ENCODE measurements around the gene RBX1.

DNA sequence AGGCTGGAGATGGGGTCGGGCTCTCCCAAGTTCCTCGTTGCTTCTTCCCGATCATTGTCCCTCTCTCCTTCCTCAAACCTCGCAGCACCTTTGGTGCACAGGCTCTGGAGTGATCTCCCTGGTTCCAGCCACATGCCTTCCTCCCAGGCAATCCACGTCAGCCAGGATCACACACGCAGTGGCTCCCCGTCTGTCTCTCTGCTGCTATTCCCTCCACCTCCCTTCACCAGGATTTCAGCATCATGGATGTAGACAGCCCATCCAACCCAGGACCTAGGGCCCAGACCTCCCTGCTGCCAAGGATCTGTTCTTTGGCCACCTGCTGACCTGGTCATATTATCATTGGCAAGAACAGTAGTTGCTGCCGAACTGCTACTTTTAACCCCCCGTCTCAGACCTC lies 40.1 kb downstream of the RBX1 start:
- TF ChIP-seq POLR2A (IDR thresholded peaks at IDR 0.05) = no peak
- no peak for TF ChIP-seq CTCF (IDR thresholded peaks at IDR 0.05)
